Measurements from ENCODE around the gene CTXND1.

DNA sequence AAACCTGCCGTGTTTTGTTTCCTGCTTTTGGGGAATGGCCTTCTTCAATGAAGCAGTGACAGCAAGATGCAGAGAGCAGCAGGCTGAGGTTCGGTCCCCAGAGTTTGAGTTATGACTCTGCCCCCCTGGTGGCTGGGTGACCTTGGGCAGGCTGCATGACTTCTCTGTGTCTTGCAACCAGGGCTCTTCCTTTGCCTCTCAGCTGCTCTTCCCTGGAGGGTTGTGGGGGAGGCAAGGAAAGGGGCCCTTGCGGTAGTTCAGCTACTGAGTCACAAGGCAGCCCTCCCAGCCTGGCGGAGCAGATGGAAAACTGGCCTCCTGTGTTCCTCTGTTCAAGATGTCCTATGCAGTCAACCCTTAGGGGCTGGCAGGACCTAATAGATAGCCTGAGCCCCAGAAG lies 17.1 kb downstream of the CTXND1 start:
- TF ChIP-seq EZH2 (IDR thresholded peaks at IDR 0.05; ENCODE audit: low read depth, low read length, severe bottlenecking) (no peak), MAFK (IDR thresholded peaks at IDR 0.05; ENCODE audit: low read depth, low read length) (no peak), POLR2AphosphoS5 (IDR thresholded peaks at IDR 0.05; ENCODE audit: low read depth, low read length) (no peak), ATF3 (IDR thresholded peaks at IDR 0.05; ENCODE audit: insufficient read depth, low read depth, low read length) (no peak), SRF (IDR thresholded peaks at IDR 0.05; ENCODE audit: low read depth, low read length) (no peak), JUN (IDR thresholded peaks at IDR 0.05; ENCODE audit: low read depth, low read length) (no peak), ASH2L (IDR thresholded peaks at IDR 0.05; ENCODE audit: low read length) (no peak), POLR2A (IDR thresholded peaks at IDR 0.05; ENCODE audit: control extremely low read depth in 1 of 2, low read depth in 2 of 2, low read length in 2 of 2) (no peak)
- TF ChIP-seq, protein P1, sequence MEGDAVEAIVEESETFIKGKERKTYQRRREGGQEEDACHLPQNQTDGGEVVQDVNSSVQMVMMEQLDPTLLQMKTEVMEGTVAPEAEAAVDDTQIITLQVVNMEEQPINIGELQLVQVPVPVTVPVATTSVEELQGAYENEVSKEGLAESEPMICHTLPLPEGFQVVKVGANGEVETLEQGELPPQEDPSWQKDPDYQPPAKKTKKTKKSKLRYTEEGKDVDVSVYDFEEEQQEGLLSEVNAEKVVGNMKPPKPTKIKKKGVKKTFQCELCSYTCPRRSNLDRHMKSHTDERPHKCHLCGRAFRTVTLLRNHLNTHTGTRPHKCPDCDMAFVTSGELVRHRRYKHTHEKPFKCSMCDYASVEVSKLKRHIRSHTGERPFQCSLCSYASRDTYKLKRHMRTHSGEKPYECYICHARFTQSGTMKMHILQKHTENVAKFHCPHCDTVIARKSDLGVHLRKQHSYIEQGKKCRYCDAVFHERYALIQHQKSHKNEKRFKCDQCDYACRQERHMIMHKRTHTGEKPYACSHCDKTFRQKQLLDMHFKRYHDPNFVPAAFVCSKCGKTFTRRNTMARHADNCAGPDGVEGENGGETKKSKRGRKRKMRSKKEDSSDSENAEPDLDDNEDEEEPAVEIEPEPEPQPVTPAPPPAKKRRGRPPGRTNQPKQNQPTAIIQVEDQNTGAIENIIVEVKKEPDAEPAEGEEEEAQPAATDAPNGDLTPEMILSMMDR (IDR thresholded peaks at IDR 0.05; ENCODE audit: control extremely low read depth in 1 of 3, insufficient read depth in 1 of 3, low read depth in 1 of 3, low read length in 3 of 3): peak; percentile 57 to 78 (median 71)

Measured in H1 (cell line).